HPDE6-E6E7 (cell line): ENCODE data around the gene THSD4.

Source experiments
- DNase-seq: peaks from one replicate; pipeline ENCODE4 v3.0.0; 2011; ENCODE audit warnings: missing footprints; ENCODE audit errors: extremely low spot score

Gene THSD4

DNA sequence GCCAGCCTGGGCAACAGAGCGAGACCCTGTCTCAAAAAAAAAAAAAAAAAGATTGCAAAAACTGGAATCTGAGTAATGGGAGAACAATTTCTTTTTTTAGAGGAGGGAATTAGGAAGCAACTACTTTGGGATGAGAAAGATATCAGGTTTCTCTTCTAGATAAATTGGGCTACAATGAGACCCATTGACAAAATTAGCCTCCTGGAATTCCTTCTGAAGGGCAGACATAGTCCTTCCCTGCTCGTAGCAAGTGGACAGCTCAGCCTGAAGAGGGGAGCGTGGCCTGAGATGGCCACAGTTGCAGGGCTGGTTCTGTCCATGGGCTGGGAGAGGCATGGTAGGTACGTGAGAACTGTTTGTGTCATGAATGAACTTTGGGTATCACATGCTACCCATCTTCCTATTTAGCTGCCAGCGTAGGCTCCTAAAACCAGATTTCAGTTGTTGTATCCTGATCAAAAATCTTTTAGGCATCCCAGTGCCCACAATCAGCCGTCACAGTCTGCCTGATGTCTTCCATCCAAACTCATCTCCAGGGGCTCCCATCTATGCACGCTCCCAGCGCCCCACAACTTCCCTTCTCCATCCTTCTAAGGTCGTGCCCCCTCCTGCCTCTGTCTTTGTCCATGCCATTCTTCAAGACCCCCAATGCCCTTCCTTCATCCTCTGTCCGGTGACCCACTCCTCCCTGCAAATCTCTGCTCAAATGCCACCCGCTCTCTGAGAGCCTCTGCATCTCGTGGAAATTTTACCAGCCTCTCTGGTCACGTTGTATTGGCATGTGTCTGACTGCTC lies 603.0 kb downstream of the THSD4 start:
- no peak for DNase-seq

DNA sequence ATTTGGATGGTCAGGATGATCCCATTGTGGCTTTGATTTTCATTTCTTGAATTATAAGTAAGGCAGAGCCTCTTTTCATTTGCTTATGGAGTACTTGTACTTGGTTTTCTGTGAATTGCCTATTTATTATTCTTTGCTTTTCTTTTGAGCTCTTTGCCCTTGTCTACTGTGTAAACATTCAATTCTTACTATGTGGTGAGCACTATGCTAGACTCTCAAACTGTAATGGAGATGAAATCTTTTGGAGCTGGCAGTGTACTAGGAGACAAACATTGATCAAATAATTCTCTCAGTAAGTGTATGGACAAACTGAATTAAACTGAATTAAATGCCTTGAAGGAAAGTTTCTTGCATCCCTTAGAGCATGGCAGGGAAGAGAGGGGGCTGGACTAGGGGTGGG lies 608.1 kb downstream of the THSD4 start:
- DNase-seq: no peak

DNA sequence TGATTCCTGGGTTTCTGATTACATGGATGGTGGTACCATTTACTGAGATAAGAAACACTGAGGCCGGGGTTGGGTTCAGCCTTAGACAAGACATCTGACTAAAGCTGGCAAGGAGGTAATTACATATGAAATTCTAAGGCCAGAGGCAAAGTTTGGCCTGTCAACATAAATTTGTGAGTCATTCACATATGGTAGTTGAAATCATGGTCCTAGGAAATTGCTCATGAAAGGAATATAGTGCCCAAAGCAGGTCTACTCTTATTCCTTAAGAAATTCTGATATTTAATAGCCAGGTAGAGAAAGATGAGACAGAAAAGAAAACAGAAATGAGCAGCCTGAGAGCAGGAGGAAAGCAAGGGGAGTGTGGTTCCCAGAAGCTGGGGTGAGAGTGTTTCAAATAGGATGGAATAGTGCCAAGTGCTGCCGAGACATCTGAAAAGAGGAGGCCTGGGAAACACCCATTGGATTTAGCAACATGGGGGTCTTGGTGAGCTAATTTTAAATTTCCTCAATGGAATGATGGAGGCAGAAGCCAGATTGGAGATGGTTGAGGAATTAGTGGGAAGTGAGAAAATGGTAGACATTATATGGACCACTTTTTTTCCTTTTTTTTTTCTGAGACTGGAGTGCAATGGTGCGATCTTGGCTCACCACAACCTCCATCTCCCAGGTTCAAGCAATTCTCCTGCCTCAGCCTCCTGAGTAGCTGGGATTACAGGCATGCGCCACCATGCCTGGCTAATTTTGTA lies 610.1 kb downstream of the THSD4 start:
- DNase-seq: peak; percentile 29

DNA sequence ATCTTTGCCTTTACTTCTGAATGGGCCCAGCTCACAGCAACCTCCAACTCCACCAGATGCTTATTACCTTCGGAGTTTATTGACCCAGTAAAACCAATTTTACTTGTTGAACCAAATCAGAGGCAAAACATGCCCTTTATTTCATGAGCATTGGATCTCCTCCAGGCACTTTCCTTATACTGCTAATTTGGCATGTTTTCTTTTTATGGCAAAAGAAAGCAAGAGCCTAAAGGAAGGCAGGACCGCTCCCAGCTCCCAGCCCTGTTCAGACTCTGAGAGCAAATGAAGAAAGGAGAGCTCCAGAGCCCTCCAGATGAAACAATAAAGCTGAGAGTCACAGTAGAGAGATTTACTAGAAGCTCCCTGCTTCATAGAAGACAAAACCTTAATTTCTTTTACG lies 613.6 kb downstream of the THSD4 start:
- no peak for DNase-seq

DNA sequence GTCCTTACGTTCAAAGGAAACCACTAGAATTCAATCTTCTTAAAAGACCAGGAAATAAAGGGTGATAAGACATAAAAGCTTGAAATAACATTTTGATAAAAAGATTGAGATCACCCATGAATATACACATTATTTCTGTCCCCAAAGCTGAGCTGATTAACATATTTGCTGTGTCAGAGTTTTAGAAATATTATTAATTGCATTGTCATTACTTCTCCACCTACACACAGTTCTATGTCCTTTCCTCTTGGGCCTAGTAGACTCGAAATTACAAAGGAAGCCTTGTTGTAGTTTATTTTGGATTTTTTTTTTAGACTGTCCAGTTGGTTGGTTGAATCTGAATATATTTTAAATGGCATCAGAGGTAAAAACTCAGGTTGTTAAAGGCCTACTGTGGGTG lies 614.0 kb downstream of the THSD4 start:
- no peak for DNase-seq

DNA sequence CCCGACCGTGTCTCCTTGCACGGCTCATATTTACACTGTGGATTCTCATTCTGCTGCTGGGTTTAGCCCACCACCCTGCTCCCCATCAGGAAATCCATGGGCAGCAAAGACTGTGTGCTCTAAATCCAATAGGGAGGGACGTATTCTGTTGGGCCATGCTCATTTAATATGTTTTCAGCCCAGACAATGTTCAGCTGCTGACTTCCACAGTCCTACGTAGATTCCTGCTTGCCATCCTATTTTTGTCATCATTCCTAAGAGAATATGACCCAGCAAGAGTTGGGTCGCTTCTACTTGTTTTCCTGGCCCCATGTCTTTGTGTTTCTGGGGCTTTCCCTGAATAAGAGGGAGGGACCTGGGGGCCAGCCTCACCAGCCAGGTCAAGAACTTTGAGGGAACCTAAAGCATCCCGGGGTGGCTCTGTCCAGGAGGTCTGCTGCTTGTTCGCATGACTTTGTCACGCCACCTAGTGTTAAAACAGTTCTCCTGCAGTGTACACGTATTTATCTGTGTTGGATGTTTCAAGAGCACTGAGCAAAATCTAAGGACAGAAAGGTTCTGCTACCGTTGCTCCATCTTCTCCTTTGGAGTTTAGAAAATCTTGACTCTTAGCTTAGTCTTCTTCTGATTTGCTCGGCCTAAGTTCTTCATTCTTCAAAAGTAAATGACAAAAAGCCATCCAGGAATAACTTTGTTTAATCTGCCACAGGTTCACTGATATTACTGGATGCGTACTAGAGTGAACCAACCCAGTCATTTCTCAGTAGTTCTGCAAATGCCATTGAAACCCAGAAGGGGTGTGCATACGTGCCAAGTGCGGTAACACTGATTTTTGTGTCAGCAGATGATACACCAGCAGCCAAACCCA lies 615.2 kb downstream of the THSD4 start:
- peak; percentile 50 for DNase-seq

DNA sequence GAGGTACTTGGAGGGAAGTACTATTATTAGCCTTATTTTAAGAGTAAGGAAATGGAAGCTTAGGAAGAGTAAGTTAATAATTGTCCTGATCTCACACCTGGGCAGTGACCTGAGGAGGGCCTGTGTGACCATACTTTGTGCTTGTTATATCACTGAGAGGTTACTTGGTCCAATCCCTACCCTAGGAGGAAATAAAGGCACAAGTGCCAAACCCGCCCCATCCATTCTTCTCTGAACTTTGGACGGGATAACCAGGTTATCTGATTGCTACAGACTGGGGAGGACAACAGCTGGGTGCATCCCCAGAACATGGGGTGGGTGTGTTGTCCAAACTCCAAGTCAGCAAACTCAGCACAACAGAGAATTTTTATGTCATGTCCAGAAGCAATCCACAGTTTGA lies 617.4 kb downstream of the THSD4 start:
- DNase-seq: no peak

DNA sequence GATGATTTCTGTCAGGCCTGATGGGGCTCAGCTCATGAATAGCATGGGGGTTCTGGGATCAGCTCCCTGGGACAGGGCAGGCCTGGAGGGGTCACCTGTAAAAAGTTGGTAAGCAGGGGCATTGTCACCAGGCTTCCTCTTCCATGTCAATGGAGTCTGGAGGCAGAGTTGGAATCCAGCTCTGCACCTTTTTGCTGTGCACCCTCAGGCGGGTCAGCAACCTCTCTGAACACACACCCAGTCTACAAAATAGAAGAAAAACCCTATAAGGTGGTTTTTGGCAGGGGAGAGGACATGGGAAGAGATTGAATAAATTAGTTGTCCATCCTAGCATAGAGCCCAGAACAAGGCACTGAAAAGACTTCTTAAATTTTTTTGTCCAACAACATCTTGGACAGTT lies 617.9 kb downstream of the THSD4 start:
- no peak for DNase-seq

DNA sequence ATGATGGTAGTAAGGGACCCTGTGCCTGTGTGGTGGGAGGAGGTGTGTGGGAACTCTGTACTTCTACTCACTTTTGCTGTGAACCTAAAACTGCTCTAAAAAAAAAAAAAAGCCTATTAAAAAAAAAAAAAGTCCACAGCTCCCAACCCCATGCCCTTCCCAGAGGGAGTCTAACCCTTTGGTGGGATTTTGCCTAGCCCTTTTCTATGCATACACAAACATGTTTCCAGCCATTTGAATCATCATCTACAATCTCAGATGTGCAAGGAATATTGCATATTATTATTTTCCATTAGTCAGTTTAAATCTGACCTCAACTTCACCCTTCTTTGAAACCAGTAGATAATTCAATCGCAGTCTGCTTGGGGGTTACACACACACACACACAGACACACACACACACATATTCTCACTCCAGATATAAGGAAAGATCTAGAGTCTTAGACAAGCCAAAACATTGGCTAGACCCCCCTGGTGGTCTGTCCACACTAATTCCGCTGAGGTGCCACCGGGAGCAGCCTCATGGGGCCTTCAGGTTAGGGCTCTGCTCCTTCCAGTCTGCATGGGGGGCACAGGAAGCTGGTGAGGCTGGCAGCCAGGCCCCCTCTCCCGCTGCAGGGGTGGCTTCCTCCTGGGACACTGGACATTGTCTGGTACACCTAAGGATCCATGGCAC lies 619.6 kb downstream of the THSD4 start:
- no peak for DNase-seq

DNA sequence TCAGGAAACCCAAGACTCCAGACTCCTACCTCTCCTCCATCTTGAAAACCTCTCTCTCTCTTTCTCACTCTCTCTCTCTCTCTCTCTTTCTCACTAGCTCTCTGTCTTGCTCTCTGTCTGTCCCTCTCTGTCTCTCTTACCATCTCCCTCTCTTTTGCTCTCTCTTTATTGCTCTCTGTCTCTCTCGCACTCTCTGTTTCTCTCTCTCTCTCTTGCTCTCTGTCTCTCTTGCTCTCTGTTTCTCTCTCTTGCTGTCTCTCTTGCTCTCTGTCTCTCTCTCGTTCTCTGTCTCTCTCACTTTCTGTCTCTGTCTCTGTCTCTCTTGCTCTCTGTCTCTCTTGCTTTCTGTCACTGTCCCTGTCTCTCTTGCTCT lies 620.1 kb downstream of the THSD4 start:
- DNase-seq: no peak

DNA sequence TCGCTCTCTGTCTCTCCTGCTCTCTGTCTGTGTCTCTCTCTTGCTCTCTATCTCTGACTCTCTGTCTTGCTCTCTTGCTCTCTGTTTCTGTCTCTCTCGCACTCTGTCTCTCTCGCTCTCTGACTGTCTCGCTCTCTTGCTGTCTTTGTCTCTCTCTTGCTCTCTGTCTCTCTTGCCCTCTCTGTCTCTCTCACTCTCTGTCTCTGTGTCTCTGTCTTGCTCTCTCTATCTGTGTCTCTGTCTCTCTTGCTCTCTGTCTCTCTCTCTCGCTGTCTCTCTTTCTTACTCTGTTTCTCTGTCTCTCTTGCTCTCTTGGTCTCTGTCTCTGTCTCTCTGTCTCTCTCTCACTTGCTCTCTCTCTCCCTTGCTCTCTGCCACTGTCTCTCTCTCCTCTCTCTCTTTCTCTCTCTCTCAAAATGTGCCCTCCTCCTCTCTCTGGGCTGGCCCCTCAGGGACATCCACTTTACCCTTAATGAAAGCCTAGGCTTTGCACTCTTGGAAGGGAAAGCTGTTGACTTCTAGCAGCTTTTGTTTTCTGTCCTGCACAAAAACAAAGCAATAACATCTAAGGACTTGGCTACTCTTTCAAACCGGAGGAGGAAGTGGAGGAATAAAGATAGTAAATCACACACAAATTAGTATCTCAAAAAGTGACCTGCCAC lies 621.1 kb downstream of the THSD4 start:
- DNase-seq: no peak

DNA sequence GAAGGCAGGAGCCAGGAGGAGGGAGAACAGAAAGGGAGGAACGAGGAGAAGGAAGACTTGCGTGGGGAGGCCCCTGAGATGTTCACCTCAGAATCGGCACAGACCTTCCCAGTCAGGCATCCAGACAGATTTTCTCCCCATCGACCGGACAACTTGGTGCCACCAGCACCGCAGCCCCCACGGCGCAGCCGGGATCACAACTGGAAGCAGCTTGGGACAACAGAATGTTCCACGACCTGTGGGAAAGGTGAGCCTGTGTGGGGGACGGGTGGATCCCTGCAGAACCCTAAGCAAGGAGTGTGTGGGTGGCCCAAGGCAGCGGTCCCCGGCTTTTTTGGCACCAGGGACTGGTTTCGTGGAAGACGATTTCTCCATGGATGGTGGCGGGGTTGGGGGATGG lies 622.5 kb downstream of the THSD4 start:
- DNase-seq: no peak

DNA sequence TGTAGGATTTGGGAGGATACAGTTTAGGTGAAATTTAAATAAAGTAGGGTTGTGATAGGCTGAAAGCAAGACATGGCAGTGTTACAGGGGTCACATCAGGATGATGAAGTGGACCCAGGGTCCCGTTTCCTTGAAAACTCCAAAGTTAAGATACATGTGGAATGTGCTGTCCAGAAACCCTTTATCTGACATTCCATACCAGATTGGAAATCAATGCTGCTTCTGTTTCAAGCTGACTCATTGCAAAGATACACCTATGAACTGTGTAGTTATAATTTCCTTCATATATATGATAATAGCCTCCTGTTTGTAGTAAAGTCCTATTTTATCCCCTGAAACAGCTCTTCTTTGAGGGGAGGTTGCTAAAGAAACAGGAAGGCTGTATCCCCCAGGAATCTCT lies 624.1 kb downstream of the THSD4 start:
- no peak for DNase-seq

DNA sequence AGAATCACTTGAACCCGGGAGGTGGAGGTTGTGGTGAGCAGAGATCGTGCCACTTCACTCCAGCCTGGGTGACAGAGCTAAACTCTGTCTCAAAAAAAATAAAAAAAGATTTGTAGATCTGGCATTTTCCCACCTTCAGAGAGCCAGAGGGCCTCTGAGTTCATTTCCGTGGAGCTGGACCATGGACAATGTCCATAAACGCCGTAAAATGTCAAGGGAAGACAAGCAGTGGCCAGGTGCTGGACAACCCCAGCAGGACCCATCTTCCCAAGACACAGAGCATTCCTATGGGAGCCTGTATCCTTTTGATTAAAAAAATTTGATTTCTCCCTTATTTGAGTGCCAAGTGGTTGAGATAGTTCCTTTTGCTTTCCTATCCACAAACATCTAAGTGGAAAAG lies 627.7 kb downstream of the THSD4 start:
- DNase-seq: no peak

DNA sequence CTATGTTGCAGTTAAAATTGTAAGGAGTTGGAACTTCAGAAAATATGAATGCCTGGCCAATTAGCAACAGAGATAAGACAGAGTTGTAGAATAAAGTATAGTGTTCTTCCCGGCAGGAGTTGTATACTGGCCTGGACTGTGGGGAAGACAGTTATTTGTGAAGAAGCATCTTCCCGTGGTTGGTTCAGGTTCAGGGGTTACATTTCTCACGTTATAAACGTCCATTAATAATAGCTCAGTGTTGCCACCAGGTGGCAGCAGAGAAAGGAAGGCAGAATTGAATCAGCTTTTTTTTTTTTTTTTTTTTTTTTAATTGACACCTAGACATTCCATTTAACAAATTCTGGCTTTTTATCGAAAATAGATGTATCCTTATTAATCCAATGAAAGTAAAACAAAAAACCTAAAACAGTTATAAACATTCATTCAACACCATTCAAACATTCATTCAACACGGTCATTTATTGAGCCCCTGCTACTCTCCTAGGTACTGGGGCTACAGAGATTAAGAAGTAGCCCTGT lies 628.7 kb downstream of the THSD4 start:
- no peak for DNase-seq

DNA sequence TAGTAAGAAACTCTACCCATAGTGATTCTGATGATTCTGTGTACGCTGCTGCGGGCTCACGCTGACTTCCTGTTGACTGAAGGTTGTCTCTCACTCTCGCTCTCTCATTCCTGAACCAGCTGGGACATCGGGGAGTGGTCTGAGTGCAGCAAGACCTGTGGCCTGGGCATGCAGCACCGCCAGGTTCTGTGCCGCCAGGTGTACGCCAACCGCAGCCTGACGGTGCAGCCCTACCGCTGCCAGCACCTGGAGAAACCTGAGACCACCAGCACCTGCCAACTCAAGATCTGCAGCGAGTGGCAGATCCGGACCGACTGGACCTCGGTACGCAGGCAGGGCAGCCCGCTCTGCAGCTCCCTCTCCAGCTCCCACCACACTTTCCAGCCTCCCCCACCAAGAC lies 631.4 kb downstream of the THSD4 start:
- no peak for DNase-seq

DNA sequence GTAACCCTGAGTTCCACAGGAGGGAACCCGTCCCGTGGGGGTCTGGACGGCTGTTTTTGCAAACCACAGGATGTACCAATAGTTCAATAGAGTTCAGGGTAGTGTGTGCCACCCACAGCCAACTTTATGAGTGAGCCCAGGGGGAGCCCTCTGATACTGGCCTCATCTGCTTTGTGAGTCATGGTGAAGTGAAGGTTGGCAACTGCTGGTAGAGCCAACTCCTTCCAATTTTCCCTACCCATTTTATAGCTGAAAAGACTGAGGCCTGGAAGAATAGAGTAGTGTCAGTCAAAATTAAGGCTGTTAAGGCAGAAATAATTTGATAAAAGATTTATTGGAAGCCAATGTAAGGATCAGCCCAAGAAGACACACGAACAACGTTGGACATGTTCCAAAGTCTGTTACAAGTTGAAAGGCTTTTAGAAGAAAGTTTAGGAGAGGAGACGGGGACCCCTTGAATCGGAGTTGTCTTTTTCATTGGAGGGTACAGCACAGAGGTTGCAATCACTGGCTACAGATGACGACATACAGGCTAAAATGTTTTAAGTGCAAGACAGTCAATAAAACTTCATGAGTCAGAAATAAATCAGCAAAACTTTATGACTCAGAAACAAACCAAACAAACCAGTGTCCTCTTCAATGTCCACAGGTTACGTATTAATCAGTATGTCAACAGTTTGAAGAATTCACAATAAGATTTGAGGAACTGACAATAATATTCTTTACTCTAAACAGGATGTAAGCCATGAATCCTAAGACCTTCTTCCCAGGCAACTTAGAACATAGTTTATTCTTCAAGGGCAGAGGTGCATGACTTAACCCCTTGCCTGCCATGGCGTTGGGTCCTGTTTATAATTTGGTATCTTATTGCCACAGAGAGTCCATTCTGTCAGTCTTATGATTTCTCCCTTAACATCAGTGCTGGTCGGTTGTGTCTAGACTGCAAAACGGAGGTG lies 632.1 kb downstream of the THSD4 start:
- DNase-seq: peak; percentile 88

DNA sequence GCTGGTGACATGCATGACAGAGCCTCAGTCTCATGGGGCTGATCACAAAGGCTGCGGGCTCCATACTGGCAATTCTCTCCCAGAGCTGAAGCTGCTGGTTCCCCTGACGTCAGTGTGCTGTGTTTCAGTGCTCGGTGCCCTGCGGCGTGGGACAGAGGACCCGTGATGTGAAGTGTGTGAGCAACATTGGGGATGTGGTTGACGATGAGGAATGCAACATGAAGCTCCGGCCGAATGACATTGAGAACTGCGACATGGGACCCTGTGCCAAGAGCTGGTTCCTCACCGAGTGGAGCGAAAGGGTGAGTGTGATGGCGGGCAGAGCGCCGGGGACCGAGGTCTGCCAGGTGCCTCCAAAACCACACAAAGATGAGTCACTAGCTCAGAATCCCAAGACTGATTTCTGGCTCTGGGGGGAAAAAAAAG lies 633.0 kb downstream of the THSD4 start:
- DNase-seq: peak; percentile 28

DNA sequence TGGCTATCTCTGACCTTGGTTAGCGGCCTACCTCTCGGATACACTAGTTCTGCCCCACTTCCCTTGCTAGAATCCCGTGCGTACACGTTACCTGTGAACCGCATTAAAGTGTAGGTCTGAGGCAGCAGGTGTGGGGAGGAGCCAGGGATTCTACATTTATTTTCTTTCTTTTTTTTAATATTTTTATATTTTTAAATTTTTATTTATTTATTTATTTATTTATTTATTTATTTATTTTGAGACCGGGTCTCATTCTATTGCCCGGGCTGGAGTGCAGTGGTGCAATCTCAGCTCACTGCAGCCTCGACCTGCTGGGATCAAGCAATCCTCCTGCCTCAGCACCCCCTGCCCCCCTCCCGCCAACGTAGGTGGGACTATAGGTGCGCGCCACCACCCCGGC lies 634.2 kb downstream of the THSD4 start:
- DNase-seq: no peak

DNA sequence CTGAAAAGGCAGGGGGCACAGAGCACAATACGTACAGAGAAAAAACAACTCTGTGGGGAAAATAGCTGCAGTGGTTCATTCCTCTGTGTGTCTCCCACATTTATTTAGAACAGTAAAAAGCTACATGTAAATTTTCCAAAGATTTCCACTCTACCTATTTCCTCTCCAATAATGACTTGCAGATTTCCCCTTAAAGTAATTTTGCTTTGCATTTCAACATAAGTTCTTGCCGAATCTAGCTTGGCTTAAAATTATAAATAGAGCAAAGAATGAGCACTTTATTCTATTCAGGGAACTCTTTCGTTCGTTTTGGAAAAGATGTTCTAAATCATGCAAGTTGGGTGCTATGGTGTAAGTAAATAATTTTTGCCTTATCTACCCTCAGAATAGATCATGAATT lies 636.9 kb downstream of the THSD4 start:
- DNase-seq: no peak
